ENCODE data around the gene EIF2D.
"Not testable (repeated sequence)": the region's sequence is repeated elsewhere in the genome, so short reads cannot be mapped to it uniquely, and the experiment has no call there.

EIF2D gene, protein sequence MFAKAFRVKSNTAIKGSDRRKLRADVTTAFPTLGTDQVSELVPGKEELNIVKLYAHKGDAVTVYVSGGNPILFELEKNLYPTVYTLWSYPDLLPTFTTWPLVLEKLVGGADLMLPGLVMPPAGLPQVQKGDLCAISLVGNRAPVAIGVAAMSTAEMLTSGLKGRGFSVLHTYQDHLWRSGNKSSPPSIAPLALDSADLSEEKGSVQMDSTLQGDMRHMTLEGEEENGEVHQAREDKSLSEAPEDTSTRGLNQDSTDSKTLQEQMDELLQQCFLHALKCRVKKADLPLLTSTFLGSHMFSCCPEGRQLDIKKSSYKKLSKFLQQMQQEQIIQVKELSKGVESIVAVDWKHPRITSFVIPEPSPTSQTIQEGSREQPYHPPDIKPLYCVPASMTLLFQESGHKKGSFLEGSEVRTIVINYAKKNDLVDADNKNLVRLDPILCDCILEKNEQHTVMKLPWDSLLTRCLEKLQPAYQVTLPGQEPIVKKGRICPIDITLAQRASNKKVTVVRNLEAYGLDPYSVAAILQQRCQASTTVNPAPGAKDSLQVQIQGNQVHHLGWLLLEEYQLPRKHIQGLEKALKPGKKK

GRCh38 chr1:206612129-206612876 is at the start of gene EIF2D:
TSS of gene EIF2D (minus strand) at chr1:206612465. CDS start at chr1:206612342, 123 bp downstream.
- DNase-seq (ENCODE audit: low read depth) = peak; percentile 90

DNA sequence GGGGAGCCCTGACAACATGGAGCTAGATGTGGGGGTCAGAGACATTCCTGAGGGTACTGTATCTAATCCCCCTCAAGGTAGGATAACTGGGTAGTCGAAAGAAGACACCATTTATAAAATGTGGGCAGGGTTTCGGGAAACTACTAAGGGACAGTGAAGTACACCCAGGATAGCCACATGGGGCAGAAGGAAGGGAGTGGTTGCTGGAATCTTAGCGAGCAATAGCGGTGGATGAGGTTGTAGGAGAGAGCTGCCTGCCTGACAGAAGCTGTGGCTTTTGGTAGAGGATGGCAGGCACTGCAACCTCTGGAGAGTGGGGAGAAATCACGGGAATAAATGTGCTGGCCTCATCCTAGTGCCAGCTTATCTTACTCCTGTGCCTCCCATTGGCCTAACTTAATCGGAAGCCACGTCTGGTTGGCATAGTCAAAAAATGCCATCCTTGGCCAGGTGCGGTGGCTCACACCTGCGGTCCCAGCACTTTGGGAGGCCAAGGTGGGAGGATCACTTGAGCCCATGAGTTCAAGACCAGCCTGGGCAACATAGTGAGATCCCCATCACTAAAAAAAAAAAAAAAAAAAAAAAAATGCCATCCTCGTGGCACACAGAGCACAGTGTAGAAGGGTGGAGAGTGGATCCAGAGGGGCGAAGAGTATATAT is 49.0 kb upstream of the EIF2D start:
- no peak for DNase-seq (ENCODE audit: low read depth)

DNA sequence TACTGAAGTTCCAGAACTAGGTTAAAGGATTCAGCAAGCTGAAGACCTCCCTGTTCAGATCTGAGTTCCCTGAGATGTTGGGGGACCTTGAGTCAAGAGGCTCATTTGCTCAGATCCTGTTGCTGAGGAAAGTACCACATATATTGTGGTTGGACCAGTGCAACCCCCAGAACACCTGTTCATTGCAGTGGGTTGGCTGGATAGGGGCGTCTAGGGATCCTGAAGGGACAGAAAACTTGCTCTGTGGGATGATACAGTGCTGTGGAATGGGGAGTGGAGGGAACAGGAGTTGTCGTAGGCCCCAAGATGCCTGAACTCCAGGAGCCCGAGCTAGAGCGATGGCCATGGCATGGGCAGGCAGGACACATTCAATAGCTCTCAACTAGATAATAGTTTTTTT is 47.9 kb upstream of the EIF2D start:
- DNase-seq (ENCODE audit: low read depth) = no peak

- no peak for DNase-seq (ENCODE audit: low read depth)
Observed at GRCh38 chr1:206658981-206659273, 46.7 kb upstream of the EIF2D start.

- DNase-seq (ENCODE audit: low read depth) = no peak
Observed at GRCh38 chr1:206658264-206658980, 46.2 kb upstream of the EIF2D start.

DNA sequence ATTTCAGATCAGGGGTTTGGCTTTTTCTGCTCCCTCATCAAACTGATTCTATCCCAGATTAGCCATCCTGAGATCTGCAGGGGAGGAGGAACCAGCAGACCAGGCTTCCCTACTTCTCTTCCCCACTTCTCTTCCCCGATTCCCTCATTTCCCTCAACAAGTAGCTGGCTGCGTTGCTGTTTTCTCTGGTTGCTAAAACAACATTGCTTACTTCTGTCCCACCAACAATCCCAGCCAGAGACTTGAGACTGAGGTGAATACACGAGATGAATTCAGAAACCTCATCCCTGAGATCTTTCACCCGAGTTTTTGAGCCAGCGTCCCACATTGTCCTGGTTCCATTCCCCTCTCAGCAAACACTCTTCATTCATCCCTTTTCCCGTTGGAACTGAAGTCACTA is 45.5 kb upstream of the EIF2D start:
- DNase-seq (ENCODE audit: low read depth) = no peak

DNA sequence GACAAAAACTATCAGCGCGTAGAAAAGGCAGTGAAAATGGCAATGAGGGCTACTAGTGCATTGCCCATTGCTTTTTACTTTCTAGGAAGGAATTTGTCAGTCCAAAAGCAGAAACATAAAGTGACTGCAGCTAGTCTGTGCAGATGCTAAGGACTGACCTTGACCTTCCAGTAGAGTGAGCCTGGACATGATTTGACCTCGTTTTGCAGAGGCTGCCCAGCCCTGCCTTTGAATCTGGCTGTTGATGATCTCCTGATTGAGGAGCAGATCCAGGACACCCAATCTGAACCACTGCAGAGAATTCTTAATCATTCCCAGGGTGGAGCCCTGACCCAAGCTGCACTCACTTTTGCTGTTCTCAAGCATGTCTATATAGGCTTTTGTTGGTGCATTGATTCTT is 44.7 kb upstream of the EIF2D start:
- DNase-seq (ENCODE audit: low read depth) = no peak

GRCh38 chr1:206655471-206655882 is 43.2 kb upstream of the EIF2D start:
- DNase-seq (ENCODE audit: low read depth) = no peak

- DNase-seq (ENCODE audit: low read depth) = no peak
Observed at GRCh38 chr1:206654828-206655227, 42.6 kb upstream of the EIF2D start.

GRCh38 chr1:206653715-206654459 is 41.6 kb upstream of the EIF2D start:
- DNase-seq (ENCODE audit: low read depth) = no peak

- no peak for DNase-seq (ENCODE audit: low read depth)
Observed at GRCh38 chr1:206651958-206652890, 40.0 kb upstream of the EIF2D start.

DNA sequence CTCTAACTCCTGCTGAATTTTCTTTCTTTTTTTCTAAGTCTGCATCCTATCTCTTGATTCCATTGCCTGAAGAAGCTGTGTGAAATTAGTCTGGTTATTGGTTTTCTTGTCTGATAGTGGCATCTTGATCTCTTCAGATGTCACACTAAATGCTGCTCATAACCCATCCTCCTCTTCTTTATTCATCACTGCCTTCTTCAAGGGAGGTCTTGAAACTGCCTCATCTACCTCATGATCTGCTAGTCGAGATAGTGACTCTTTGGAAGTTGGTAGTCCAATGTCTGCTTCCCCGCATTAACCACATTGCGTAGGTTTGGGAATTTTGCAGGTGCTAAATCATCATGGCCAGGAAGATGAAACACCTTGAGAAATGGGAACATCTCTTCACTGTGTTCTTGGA is 38.7 kb upstream of the EIF2D start:
- DNase-seq (ENCODE audit: low read depth) = no peak

GRCh38 chr1:206649261-206649921 is 37.1 kb upstream of the EIF2D start:
- no peak for DNase-seq (ENCODE audit: low read depth)

- no peak for DNase-seq (ENCODE audit: low read depth)
Observed at GRCh38 chr1:206647224-206647623, 35.0 kb upstream of the EIF2D start.

DNA sequence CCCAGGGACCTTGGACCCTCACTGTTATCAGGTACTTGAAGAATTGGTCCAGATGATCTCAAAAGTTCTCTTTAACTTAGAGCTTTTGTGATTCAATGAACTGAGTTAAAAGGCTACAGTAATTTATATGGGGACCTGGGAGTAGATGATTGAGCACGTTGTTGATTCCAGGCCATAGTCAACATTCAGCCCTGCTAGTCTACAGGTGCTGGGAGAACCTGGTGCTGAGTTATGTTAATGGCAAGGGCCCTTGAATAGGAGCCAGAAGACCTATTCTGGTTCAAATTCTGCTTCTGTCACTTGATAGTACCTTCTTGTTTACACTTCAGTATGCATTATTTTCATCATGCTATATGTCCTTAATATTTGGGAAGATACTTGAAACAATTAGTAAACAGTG is 34.2 kb upstream of the EIF2D start:
- no peak for DNase-seq (ENCODE audit: low read depth)

- no peak for DNase-seq (ENCODE audit: low read depth)
Observed at GRCh38 chr1:206643118-206643698, 30.9 kb upstream of the EIF2D start.

- DNase-seq (ENCODE audit: low read depth) = not testable (repeated sequence)
Observed at GRCh38 chr1:206642074-206642473, 29.8 kb upstream of the EIF2D start.

- no peak for DNase-seq (ENCODE audit: low read depth)
Observed at GRCh38 chr1:206637605-206638004, 25.3 kb upstream of the EIF2D start.

DNA sequence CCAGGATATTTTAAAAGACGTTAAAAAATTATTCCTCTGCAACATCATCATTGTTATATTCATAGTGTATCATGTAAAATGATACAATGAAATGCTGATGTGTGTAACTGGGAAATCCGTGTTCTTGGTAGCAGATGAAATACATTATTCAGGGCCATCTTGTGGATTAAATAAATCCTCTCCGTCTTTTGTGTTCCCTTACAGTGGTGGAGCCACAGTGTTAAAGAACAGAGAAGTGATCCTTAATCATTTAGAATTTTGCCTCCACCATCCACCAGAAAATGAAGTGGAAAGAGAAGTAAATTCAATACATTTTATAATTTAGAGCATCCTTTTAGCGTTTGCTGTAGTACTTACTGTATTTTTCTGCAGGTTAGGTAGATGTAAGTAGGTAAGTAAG is 24.4 kb upstream of the EIF2D start:
- no peak for DNase-seq (ENCODE audit: low read depth)
